Stimulated activated CD4-positive, alpha-beta T cell treated with anti-CD3 and anti-CD28 coated beads, TNF-alpha, amount 100 ng/mL, for 24 hours (primary cell): ENCODE measurements around the gene PSD4.

Source experiments
- DNase-seq, 3 experiments: peaks; one replicate each; pipeline ENCODE4 v3.0.0-alpha.2; 2020; ENCODE audit warnings: low read depth in 3 of 3

Gene PSD4

DNA sequence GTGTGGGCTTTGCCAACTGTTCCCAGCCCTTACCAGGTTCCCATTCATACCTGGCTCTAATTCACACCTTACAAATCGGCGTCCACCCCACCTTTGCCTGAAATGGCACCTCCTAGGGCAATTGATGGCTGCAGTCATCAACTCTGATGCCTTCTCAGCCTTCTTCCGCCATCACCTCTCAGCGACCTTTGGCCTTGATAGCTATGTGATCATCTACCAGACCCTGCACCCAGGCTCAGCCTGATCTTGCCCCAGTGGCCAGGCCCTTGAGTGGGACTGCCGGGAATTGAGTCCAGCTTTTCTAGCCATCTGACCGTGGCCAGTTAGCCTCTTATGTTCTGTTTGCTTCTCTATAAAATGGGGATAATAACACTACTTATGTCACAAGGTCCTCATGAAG is 32.5 kb downstream of the PSD4 start:
- no peak for DNase-seq

DNA sequence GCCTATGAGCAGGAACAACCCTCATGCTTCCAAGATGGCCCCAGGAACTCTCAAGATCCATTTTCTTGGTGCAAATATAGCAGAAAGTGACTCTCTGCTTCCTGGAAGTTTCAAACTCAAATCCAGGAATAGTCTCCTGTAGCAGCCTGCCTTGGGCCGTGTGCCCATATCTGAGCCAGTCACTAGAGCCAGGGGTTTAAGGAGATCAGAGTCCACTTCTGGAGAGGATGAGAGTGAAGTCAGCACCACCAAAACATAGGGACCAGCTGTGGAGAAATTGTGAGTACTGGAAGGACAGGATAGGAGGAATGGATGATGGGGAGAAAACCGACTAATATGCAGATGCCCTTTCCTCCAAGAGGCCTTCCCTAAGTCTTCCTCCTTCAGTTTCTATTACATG is 33.2 kb downstream of the PSD4 start:
- no peak for DNase-seq

DNA sequence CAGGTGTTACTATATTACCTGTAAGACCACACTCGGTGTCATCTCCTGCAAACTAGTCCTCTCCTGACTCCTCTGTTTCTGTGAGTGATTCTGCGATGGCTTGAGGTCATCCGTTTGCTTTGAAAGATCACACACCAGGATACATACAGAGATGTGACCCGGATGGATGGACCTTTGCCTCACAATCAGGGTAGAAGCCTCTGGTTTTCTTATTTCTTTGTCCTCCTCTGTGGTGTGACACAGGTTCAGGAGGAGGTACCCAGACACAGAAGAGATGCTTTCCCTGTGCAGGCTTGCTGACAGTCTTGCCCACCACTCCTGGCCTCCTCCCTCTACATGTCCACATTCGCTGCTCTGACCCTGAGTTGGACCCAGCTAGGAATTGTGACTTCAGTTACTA is 34.6 kb downstream of the PSD4 start:
- DNase-seq: no peak

DNA sequence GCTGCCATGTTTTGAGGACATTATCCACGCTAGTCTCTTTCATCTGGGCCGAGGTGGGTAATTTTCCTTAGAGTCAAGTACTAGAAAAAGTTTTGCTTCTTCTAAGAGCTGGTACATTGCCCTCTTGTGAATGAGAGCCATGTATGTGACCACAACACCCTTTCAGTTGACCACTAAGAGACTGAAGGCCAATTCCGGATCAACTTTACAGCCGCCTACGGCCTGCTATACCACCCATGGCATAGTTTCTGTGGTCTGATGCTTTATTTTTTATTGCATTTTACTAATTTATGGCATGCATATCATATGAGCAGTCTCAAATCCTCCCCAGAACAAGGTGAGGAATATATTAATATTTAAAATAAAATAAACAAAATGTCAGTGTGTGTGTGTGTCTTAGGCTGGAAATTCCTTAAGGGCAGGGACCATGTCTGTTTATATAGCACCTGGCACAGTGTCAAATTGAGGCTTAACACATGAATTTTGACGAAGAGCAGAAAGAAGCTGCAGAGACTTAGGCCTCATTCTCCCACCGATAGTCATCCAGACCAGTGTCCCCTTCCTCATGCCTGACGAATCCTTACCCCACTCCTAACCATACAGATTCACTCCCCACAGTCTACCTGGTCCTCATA is 35.4 kb downstream of the PSD4 start:
- no peak for DNase-seq

DNA sequence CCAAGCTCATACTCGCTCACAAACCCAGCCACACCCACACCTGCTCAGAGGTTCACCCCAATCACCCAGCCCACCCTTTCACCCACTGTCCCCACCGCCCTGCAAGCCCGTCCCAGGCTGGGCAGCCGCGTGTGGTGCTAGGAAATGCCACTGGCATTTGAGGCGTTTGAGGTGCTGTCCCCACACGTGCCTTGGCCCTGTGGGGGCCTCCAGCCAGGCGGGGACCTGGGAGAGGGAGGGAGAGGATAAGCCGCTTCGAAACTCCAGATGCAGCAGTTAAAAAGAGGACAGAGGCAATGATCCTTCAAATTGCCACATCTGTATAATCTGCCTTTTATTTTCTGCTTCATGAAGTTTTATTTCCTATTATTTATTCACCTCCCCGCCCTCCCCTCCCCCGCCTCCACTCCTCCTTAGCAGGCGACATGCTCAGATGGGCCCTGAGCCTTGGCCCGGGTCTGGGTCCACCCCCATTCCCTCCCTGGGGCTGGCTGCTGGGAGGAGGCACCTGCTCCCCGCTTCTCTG is 35.9 kb downstream of the PSD4 start:
- no peak for DNase-seq

DNA sequence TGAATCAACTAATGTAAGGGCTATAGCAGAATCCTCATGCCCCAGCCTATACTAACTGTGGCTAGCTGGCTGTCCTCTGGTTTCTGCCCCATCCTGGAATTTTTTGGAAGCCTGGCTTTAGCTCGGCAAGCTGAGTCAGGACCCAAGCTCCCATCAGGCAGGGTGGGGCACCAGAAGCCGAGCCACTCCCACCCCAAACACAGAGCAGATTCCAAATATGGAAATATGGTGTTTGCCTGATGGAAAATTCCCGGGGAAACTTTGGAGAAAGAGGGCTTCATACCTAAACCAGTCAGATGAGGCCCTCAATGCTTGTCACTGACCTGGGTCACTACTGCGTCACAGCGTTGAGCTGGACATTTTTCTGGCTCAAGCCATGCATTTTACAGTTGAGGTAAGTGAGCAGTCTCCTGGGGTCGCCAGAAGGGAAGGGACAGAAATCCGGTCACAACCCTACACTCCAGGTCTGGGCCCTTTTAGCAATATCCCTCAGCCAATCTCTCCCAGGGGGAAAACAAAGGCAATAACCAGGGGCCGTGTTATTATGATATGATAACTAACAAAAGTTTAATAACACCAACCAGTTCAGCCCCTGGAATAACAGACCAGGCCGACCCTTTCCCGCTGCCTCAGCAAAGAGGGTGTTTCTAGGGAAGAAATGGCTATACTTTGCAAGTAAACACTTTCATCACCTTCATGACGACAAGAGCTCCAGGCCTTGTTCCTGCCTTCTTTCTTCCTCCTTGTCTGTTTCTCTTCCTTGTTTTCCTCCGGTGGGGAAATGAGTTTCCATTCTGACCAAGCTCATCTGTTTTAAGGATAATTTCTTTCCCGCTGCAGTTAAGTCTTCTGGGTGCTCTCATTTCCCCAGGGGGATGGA is 37.7 kb downstream of the PSD4 start:
- DNase-seq: no peak

DNA sequence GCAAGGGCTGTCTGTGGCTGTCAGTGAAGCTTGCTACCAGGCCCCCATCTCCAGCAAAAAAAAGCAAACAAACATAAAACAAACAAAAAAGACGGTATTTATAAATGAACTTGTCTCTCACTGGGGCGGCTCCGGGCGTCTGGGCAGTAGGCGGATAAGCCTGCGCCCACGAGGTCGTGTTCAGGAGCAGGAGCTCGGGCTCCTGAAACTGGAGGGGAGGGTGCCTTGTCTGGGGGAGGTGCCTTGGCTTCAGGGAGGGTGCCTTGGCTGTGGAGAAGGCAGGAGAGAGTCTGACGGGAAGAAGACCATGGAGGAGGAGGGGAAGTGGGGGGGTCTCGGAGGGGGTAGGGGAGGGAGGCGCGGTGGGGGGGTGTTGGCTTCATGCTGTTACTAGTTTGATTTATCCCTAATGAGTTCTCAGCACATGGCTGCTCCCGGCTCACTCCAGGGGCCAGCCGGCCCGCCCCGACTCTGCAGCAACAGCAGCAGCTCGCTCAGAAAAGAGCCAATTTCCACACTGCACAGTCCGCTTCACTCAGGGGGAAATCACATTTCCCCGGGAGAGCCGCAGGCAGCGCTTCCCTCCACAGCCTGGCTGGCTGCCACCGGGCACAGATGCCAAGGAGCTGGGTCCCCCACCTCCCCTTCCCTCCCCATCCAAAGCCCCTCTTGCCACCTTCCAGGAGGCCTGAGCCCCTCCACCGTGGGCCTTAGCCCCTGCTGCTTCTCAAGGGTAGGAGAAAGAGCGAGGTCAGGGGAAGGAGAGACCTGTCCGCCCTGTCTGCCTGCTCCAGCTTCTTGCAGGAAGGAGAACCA is 38.7 kb downstream of the PSD4 start:
- no peak for DNase-seq

DNA sequence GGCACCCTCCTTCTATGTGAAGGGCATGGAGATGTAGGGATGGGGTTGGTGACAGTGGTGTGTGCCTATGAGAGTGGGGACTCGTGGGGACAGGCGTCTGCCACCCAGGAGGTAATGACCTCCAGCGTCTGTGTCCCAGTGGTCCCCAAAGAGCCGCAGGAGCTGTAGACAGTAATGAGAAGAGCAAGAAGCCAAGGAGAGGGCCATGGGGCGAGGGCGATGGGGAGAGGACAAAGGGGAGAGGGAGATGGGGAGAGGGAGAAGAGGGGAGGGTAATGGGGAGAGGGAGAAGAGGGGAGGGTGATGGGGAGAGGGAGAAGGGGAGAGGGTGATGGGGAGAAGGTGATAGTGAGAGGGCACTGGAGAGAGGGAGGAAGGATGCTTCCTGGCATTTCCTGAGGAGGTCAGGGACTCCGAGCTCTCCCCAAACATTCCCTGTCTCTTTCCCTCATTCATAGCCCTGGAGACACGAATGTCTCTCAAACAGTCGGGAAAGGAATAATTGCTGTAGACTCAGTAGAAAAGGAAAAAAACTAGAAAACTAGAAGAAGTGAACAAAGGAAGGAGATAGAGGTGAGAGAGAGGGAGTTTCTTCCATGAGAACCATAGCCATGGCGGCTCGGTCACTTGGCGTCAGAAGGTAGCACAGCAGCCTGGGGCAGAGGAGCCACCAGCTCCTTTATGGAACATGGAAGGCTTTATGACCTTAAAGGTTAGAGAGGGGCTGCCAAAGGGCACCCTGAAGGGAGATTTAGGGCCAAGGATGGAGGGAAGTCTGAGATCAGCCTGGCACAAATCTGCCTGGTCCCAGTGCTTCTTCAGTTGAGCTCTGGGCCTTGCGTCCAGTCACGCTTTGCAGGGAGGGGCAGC is 39.5 kb downstream of the PSD4 start:
- DNase-seq: no peak

DNA sequence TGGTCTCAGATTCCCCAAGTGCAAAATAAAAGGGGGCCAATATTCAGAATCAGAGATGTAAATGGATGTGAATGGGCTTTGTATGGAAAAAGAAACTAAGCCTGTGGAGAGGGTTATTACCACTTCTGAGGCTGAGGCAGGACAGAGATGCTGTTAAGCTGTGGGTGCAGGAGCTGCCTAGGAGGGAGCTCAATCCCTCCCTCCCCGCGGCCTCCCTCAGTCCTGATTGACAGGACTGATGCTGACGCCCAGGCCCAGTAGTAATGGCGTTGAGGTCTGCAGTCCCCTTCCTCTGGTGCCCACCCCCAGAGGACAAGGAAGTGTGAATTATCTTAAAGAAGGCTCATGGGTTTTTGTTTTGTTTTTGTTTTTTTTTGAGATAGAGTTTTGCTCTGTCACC is 40.4 kb downstream of the PSD4 start:
- no peak for DNase-seq

DNA sequence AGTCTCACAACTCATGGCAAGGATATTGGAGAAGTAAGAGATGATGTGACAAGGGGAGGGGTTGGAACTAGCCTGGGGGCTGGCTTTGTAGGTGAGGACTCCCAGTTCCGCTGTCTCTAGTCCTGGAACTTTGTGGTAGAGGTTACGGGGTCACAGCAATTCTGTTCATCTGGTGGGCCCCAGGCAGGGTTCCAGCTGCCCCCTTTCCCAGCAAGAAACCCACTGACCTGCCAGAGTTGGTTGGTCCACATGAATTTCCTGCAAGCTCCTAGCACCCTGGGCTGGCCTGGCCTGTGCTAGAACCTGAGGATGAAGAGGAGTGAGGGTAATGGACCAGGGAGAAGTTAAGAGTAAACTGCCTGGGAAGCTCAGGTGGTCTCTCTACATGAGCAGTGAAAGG is 41.3 kb downstream of the PSD4 start:
- no peak for DNase-seq

DNA sequence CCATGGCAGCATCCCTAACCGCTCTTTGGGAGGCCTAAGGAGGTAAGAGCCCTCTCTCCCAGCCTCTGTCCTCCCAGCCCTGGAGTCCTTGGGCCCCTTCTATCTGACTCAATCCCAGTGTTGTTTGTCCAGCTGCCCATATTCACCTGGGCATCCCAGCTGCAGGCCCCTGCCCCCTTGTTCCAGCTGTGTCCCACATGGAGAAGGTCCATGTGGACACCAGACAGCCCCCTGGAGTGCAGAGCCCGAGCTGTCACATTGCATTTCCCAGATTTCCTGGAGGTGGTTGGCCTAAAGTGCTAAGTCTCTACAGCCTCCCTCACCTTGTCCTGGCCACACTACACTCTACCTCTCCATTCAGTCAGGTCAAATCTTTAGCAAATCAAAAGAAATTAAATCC is 42.5 kb downstream of the PSD4 start:
- DNase-seq: no peak

DNA sequence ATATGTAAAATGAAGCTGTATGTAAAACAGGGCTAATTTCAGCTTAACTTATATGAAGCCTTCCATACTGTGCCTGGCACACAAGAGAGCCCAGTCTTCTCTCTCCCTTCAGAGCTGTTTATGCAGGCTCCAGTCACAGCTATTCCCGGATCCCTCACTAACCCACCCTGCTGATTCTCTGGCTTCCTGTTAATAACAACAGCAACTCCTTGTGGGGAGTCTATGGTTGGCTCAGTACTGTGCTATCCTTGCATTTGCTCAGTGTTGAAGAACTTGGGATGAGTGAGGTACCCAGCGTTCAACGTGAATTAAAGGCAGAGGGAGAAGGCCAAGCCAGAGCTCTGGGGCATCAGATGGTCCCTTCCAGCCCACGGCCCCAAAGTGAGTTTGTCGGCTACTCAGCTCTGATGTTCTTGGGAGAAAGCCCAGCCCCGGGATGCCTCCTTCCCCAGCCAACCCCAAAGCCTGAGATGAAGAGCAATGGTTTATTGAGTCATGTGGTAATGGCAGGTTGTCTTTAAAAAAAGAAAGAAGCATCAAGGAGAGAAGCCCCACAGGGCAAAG is 43.2 kb downstream of the PSD4 start:
- no peak for DNase-seq

DNA sequence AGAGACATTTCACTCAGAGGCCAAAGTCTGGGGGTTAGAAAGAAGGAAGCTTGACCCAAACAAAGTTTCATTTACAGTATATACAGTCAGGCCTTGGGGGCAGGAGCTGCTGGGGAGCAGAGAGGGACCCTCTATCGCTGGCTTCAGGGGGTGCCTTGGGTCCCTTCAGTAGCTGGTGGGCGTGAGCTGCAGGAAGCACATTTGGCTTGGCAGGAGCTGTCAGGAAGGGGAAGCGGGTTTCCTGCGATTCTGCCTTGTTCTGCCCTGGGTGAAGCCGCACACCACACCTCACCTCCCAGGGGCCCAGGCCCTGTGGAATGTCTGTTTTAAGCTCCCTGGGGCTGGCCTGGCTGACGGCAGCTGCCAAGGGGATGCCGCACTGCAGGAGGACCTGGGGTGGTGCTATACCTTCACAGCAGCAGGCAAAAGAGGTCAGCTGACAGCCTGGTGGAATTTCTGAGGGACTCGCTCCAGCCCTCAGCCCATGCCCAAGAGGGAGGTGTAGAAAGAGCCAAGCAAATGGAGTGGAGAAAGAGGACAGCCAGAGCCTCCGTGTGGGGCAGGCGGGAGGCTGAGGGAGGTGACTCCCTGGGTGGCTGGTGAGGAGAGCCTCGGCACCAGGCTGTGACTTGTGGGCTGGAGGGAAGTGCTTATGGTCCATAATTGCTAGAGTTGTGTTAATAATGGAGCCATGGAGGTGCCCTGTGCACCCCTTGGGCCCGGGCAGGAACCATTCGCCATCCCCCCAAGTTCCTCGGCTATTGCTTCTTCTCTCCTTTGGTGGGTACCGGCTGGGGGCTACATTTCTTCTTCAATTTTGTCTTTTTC is 43.9 kb downstream of the PSD4 start:
- no peak for DNase-seq

DNA sequence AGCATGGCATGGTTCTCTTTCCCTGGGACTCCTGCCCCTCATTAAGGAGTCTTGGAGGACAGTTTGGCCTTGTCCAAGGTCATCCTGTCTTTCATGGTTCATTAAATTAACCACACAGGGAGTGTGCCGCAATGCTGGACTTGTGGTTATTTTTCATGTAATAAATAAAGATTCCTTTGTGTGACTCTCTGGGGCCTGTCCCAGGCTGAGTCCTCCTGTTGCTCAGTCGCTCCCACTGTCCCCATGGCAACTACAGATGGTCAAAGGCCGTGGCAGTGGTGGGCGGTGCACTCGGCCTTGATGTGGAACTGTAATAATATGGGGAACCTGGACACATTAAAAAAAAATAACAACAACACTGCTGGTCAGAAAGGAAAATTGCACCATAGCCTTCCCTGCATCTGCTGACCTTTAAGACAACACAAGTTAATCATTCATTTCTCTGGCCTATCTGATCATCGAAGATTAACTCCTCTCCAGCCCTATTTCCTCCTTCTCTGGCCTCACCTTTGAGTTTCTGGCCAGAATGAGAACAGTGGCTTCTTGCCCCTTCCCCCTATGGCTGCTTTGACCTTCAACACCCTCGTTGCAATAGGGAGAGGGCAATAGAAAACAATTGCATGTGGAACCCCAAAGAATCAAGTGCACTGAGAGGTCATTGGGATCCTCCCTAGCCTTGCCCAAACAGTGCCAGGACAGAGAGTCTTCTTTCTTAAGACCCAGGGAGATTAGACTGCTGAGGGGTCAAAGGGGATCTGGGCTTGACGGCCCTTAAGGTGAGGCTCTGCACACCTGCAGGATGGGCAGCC is 44.7 kb downstream of the PSD4 start:
- no peak for DNase-seq

DNA sequence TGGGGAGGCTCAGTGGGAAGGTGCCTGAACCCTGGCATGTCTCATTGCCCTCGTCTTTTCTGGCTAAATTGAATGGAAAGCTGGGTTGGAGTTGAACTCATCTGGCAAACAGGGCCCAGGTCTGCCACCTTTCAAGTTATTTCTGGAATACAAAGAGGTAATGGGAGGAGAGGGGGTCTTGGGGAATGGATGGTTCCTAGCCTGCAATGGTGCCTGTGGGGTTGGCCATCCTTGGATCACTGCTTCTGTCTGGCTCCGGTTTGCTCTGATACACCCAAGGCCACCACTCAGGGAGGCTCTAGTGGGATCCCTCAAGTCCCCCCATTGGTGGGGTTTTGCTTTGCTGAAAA is 45.3 kb downstream of the PSD4 start:
- DNase-seq: no peak

DNA sequence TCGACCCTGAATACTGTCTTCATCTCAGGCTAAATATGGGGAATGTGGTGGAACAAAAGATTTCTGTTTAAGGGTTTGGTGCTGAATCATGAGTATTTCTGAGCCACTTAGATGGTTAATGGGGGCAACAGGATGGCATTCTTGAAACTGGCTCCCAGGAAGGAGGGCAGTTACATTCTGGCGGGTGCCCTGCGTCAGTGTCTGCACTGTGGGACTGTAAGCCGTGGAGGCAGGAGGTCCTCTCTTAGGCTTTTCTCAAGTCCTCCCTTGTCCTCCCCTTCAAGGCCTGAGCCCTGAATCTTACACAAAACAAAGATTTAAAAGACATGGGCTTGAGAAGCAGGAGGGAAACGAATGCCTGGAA is 45.7 kb downstream of the PSD4 start:
- no peak for DNase-seq

DNA sequence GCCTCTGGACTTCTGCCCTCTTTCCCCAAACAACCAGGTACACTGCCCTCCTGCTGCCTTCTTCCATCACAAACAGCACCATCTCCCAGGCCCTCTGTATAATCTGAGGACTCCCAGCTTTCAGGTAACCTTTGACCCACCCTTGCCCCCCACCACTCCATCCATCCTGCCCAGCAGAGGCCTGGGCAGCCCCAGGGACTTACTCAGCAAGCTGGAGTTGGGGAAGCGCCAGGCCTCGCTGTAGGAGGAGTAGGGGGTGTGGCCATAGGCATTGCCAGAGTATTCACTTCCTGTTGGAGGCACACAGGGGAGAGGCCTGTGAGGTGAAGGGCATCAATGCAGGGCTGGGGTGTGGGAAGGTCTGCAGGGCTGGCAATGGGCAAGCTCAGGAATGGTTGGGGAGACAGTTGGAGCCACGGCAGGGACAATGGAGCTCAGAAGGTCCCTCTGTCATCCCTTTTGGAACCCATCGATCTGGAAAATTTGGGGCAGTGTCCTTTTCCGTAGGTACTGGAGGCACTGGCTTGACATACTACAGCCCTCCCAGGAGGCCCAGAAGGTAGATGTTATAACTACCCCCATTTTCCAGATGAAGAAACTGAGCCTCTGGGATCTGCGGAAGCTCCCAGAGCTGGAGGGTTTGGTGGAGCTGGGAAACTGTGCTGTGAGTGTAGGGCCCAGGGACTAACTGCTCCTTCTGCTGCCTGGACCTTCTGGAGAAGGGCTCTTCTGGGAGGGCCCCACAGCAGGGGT is 46.3 kb downstream of the PSD4 start:
- DNase-seq: no peak

DNA sequence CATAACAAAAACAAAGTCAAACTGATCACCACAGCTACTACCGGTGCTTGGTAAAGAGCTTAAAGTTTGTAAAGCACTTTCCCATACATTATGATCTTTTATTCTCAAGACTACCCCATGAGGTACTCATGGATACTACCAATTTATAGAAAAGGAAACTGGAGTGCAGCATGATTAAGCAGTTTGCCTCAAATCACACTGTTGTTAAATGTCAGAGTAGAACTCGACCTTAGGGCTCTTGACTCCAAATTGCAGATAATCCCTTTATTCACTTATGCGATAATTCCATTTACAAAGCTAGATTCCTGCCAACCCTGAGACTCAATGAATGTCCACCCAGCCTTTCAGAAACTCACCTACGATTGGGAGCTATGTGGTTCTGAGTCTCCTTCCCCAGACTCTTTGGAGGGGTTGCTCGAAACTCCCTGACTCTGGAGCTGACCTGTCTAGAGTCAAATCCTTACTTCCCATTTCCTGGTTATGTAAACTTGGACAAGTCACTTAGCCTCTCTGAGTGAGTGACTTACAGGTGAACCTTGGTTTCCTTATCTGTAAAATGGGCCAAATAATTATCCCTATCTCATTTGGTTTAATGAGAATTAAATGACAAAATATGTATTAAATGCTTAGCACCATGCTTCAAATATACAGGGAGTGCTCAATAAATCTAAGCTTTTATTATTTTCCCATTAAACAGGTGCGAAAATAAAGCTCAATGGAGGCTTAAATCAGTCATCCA is 47.4 kb downstream of the PSD4 start:
- no peak for DNase-seq
